Ishikawa (cell line): ENCODE results near the gene SUPT7L.

ENCODE experiments used
- CEBPB ChIP-seq: IDR thresholded peaks from 2 replicates; pipeline ENCODE4 v1.6.1; 2012
- CREB1 ChIP-seq: IDR thresholded peaks from 2 replicates; pipeline ENCODE4 v1.6.1; 2012; ENCODE audit warnings: low read depth
- EGR1 ChIP-seq: IDR thresholded peaks from 2 replicates; pipeline ENCODE4 v1.6.1; 2012
- EP300 ChIP-seq: IDR thresholded peaks from 2 replicates; pipeline ENCODE4 v1.6.1; 2012; ENCODE audit warnings: borderline replicate concordance
- FOXM1 ChIP-seq: IDR thresholded peaks from 2 replicates; pipeline ENCODE4 v1.6.1; 2012; ENCODE audit warnings: low read depth, borderline replicate concordance
- MAX ChIP-seq: IDR thresholded peaks from 2 replicates; pipeline ENCODE4 v1.6.1; 2012
- NFIC ChIP-seq: IDR thresholded peaks from 2 replicates; pipeline ENCODE4 v1.6.1; 2012
- RAD21 ChIP-seq: IDR thresholded peaks from 2 replicates; pipeline ENCODE4 v1.6.1; 2012; ENCODE audit warnings: low read depth
- REST ChIP-seq: IDR thresholded peaks from 2 replicates; pipeline ENCODE4 v1.6.1; 2012; ENCODE audit warnings: low read depth, mild to moderate bottlenecking
- TAF1 ChIP-seq: IDR thresholded peaks from 2 replicates; pipeline ENCODE4 v1.6.1; 2012; ENCODE audit warnings: low read depth, mild to moderate bottlenecking
- TCF12 ChIP-seq: IDR thresholded peaks from 2 replicates; pipeline ENCODE4 v1.6.1; 2012; ENCODE audit warnings: low read depth
- TEAD4 ChIP-seq: IDR thresholded peaks from 2 replicates; pipeline ENCODE4 v1.6.1; 2012
- USF1 ChIP-seq: IDR thresholded peaks from 2 replicates; pipeline ENCODE4 v1.6.1; 2012
- YY1 ChIP-seq: IDR thresholded peaks from 2 replicates; pipeline ENCODE4 v1.6.1; 2012; ENCODE audit warnings: low read depth
- ZBTB7A ChIP-seq: IDR thresholded peaks from 2 replicates; pipeline ENCODE4 v1.6.1; 2012; ENCODE audit warnings: low read depth

The SUPT7L gene

GRCh38 chr2:27703638-27704341 lies 40.4 kb upstream of the SUPT7L start:
- TF ChIP-seq FOXM1 (no peak), USF1 (no peak), REST (no peak), RAD21 (peak; percentile 87), TCF12 (no peak), TAF1 (no peak), CEBPB (0 out of 2 replicates have a peak, but pooled peaks have one; percentile 30), CREB1 (no peak), TEAD4 (no peak)

GRCh38 chr2:27702302-27702701 lies 38.9 kb upstream of the SUPT7L start:
- TF ChIP-seq TEAD4: no peak

GRCh38 chr2:27701676-27702075 lies 38.3 kb upstream of the SUPT7L start:
- TF ChIP-seq CEBPB (no peak), YY1 (no peak), ZBTB7A (no peak), CREB1 (no peak), EGR1 (no peak), NFIC (no peak), USF1 (no peak), TEAD4 (no peak), REST (no peak), EP300 (no peak), TAF1 (no peak), FOXM1 (no peak), RAD21 (no peak), TCF12 (no peak), MAX (no peak)

GRCh38 chr2:27697660-27698059 lies 34.2 kb upstream of the SUPT7L start:
- TF ChIP-seq TAF1: no peak
- TF ChIP-seq NFIC: no peak
- TF ChIP-seq TEAD4: no peak
- no peak for TF ChIP-seq YY1
- TF ChIP-seq TCF12: no peak
- TF ChIP-seq REST: no peak
- TF ChIP-seq FOXM1: no peak

GRCh38 chr2:27690052-27690451 lies 26.6 kb upstream of the SUPT7L start:
- TF ChIP-seq RAD21: no peak
- TF ChIP-seq NFIC: no peak
- TF ChIP-seq TCF12: no peak
- TF ChIP-seq CREB1: no peak
- no peak for TF ChIP-seq MAX
- TF ChIP-seq TAF1: no peak
- no peak for TF ChIP-seq TEAD4
- no peak for TF ChIP-seq ZBTB7A
- TF ChIP-seq REST: no peak
- no peak for TF ChIP-seq FOXM1
- no peak for TF ChIP-seq EP300
- no peak for TF ChIP-seq USF1
- no peak for TF ChIP-seq YY1
- TF ChIP-seq CEBPB: no peak
- no peak for TF ChIP-seq EGR1
